Upper lobe of left lung (tissue), 4 donors: ENCODE measurements around the gene BPNT1.
"Not testable (repeated sequence)": the region's sequence is repeated elsewhere in the genome, so short reads cannot be mapped to it uniquely, and the experiment has no call there.

Experiments
- POLR2A ChIP-seq, 4 donors: fragments of 450-650 bp; IDR thresholded peaks; one replicate each; pipeline ENCODE4 v1.5.1; 2016 to 2017; ENCODE audit warnings: antibody characterized with exemption in 4 of 4, mild to moderate bottlenecking in 2 of 4
- POLR2AphosphoS5 ChIP-seq, 2 donors: sonication (generic); formaldehyde crosslinking; IDR thresholded peaks; one replicate each; pipeline ENCODE4 v1.5.1; 2017; ENCODE audit warnings: antibody characterized with exemption in 2 of 2

DNA sequence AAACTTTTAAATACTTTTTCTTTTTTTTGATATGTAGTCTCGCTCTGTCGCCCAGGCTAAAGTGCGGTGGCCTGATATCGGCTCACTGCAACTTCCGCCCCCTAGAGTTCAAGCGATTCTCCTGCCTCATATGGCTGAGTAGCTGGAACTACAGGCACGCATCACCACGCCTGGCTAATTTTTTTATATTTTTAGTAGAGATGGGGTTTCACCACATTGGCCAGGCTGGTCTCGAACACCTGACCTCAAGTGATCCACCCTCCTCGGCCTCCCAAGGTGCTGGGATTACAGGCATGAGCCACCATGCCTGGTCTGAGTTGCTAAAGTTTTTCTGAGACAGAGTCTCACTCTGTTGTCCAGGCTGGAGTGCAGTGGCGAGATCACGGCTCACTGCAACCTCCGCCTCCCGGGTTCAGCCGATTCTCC, 3.3 kb downstream of the BPNT1 start:
- not testable (repeated sequence) for TF ChIP-seq POLR2A, POLR2AphosphoS5 (IDR thresholded peaks at IDR 0.05)
